ENCODE measurements around the gene PRKCQ.

The PRKCQ gene

GRCh38 chr10:6520138-6520537 is 59.9 kb downstream of the PRKCQ start:
- no peak for DNase-seq (ENCODE audit: low spot score)

GRCh38 chr10:6518791-6519429 is 61.2 kb downstream of the PRKCQ start:
- DNase-seq (ENCODE audit: low spot score), result no peak

GRCh38 chr10:6516929-6517284 is 63.2 kb downstream of the PRKCQ start:
- DNase-seq (ENCODE audit: low spot score), result no peak

- DNase-seq (ENCODE audit: low spot score), result no peak
These were observed 63.7 kb downstream of the PRKCQ start for GRCh38 chr10:6516281-6516928.

- DNase-seq (ENCODE audit: low spot score), result no peak
These were observed 65.0 kb downstream of the PRKCQ start for GRCh38 chr10:6514844-6515780.

- no peak for DNase-seq (ENCODE audit: low spot score)
These were observed 65.9 kb downstream of the PRKCQ start for GRCh38 chr10:6514180-6514579.

- no peak for DNase-seq (ENCODE audit: low spot score)
These were observed 66.6 kb downstream of the PRKCQ start for GRCh38 chr10:6513476-6513875.

GRCh38 chr10:6512182-6512581 is 67.9 kb downstream of the PRKCQ start:
- DNase-seq (ENCODE audit: low spot score), result no peak

GRCh38 chr10:6511347-6511746 is 68.7 kb downstream of the PRKCQ start:
- DNase-seq (ENCODE audit: low spot score), result no peak

- no peak for DNase-seq (ENCODE audit: low spot score)
These were observed 72.8 kb downstream of the PRKCQ start for GRCh38 chr10:6507311-6507710.

- no peak for DNase-seq (ENCODE audit: low spot score)
These were observed 74.8 kb downstream of the PRKCQ start for GRCh38 chr10:6505300-6505699.

GRCh38 chr10:6504296-6504695 is 75.8 kb downstream of the PRKCQ start:
- no peak for DNase-seq (ENCODE audit: low spot score)

GRCh38 chr10:6503171-6503570 is 76.9 kb downstream of the PRKCQ start:
- DNase-seq (ENCODE audit: low spot score), result no peak

GRCh38 chr10:6501931-6502330 is 78.1 kb downstream of the PRKCQ start:
- DNase-seq (ENCODE audit: low spot score), result no peak

- DNase-seq (ENCODE audit: low spot score), result no peak
These were observed 80.1 kb downstream of the PRKCQ start for GRCh38 chr10:6499974-6500373.

- no peak for DNase-seq (ENCODE audit: low spot score)
These were observed 81.3 kb downstream of the PRKCQ start for GRCh38 chr10:6498771-6499170.

GRCh38 chr10:6497620-6498019 is 82.5 kb downstream of the PRKCQ start:
- DNase-seq (ENCODE audit: low spot score), result no peak

- no peak for DNase-seq (ENCODE audit: low spot score)
These were observed 85.0 kb downstream of the PRKCQ start for GRCh38 chr10:6494936-6495592.

GRCh38 chr10:6494442-6494819 is 85.6 kb downstream of the PRKCQ start:
- DNase-seq (ENCODE audit: low spot score), result no peak

GRCh38 chr10:6493521-6494441 is 86.3 kb downstream of the PRKCQ start:
- DNase-seq (ENCODE audit: low spot score), result no peak

GRCh38 chr10:6492896-6493295 is 87.2 kb downstream of the PRKCQ start:
- DNase-seq (ENCODE audit: low spot score), result no peak
